ENCODE data around the gene VAC14. TPM values are rescaled to one million over a fixed set of nuclear protein-coding genes. Genes with fewer than 3 reads are reported as not detected.

VAC14 gene
- total and polyA plus RNA-seq, 2 of the 8 experiments (the other 6 are each of a cell fraction or from before 2014, with no cell fraction given) = 56.0 to 108 TPM

DNA sequence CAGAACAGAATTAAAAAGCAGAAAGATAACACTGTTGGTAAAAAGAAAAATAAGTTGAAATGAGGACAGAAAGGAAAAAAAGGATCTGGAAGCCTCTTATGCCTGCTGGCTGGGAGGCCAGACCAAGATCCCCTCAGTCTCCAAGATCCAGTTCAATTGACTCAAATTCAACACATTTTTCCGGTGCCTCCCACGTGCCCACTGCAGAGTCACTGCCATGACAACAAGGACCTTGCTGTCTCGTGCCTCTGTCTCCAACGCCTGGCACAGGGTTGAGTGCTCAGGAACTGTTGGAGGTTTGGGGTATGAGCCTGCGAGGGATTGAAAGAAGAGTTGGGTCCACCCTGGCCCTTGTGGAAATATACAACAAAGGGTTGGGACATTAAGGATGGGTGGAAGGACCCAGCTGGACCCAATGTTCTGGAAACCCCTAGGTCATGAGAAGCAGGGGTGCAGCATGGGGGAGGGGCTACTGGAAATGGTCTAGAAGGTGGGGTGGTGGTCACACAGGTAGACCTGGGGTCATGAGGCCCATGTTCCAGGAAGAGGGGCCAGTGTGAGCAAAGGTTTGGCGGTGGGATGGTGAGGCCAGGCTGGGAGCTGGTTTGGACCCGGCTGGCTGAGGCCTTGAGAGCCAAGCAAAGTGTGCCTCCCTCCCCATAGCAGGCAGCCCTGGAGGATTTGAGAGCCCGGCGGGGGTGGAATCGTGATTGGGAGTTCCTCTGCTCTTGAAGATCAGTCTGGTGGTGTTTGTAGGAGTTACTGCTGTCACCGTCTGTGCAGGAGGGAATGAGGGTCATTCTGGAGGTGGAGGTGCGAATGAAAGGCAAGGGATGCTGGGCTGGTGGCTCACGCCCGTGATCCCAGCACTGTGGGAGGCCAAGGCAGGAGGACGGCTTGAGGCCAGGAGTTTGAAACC lies 153.3 kb downstream of the VAC14 start (continued):
- no peak for TF ChIP-seq SAP30 (IDR thresholded peaks at IDR 0.05; ENCODE audit: insufficient read depth, insufficient replicate concordance, low read length)
- no peak for TF ChIP-seq POLR2AphosphoS5 (IDR thresholded peaks at IDR 0.05; ENCODE audit: low read depth, low read length)
- TF ChIP-seq CHD2 (IDR thresholded peaks at IDR 0.05; ENCODE audit: low read length) = no peak
- no peak for TF ChIP-seq EZH2 (IDR thresholded peaks at IDR 0.05; ENCODE audit: low read depth, low read length, severe bottlenecking)
- no peak for TF ChIP-seq TEAD4 (IDR thresholded peaks at IDR 0.05; ENCODE audit: low read depth, low read length)
